Measurements from ENCODE around the gene PLCB4.

DNA sequence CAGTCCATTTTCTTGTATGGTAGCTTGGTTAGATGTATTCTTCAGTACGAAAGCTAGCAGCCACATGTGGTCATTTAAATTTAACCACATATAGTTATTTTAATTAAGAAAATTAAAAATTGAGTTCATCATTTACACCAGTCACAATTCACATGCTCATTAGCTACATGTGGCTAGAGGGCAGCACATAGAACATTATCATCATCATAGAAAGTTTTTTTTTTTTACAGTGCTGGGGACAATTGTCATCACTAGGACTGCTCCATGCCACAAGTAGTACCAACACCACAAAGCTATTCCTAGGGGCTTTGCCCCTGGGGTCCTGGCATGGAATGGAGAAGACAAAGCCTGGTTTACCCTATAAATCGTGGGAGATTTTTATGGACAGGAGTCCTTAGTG, 30.5 kb downstream of the PLCB4 start:
- TF ChIP-seq EP300 (IDR thresholded peaks at IDR 0.05; ENCODE audit: low read depth) (no peak), CTCF (IDR thresholded peaks at IDR 0.05) (no peak), POLR2A (IDR thresholded peaks at IDR 0.05) (no peak), POLR2AphosphoS5 (IDR thresholded peaks at IDR 0.05) (no peak)

All from transverse colon (tissue), 4 donors.